ENCODE results near the gene RFWD3.

DNA sequence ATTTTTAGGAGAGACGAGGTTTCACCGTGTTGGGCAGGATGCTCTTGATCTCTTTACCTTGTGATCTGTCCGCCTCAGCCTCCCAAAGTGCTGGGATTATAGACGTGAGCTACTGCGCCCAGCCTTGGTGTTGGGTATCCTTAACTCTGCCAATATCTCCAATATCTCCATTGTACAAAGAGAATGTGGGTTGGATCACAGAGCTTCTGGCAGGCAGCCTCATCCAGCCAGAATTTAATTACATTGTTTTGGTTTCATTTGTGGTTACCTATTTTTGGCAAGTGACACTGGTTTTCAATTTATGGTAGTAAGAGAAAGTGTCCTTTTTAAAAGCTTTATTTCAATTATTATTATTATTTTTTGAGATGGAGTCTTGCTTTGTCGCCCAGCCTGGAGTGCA, 14.0 kb upstream of the RFWD3 start:
- TF ChIP-seq POLR2AphosphoS5 (IDR thresholded peaks at IDR 0.05) = no peak
- TF ChIP-seq, protein P1, sequence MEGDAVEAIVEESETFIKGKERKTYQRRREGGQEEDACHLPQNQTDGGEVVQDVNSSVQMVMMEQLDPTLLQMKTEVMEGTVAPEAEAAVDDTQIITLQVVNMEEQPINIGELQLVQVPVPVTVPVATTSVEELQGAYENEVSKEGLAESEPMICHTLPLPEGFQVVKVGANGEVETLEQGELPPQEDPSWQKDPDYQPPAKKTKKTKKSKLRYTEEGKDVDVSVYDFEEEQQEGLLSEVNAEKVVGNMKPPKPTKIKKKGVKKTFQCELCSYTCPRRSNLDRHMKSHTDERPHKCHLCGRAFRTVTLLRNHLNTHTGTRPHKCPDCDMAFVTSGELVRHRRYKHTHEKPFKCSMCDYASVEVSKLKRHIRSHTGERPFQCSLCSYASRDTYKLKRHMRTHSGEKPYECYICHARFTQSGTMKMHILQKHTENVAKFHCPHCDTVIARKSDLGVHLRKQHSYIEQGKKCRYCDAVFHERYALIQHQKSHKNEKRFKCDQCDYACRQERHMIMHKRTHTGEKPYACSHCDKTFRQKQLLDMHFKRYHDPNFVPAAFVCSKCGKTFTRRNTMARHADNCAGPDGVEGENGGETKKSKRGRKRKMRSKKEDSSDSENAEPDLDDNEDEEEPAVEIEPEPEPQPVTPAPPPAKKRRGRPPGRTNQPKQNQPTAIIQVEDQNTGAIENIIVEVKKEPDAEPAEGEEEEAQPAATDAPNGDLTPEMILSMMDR (IDR thresholded peaks at IDR 0.05 in 8 of 11, conservative IDR thresholded peaks at IDR 0.05 in 3 of 11) = no peak
